GM10847 (cell line): Measurements from ENCODE around the gene VTI1A.

Experiments
- POLR2A ChIP-seq: IDR thresholded peaks from 2 replicates; pipeline ENCODE4 v1.6.1; 2011; ENCODE audit not compliant: insufficient read length; ENCODE audit errors: extremely low read depth

Gene VTI1A

DNA sequence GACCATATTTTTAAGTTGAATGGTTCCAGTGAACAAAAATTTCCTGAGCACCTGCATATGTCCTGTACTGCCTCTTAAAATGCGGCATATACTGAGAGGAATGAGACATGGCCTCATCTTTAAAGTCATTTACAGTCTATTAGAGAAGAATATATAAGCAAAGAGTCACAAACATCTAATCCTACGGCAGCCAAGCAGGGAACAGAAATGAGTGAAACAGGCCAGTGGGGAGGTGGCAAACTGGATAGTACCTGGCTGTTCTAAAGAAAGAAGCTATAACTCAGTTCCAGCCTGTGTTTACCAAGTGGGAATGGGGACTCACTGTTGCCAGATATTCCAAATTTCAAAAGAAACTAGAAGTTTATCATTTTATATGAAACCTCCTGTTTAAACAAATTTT is 211.4 kb downstream of the VTI1A start:
- TF ChIP-seq POLR2A = no peak

DNA sequence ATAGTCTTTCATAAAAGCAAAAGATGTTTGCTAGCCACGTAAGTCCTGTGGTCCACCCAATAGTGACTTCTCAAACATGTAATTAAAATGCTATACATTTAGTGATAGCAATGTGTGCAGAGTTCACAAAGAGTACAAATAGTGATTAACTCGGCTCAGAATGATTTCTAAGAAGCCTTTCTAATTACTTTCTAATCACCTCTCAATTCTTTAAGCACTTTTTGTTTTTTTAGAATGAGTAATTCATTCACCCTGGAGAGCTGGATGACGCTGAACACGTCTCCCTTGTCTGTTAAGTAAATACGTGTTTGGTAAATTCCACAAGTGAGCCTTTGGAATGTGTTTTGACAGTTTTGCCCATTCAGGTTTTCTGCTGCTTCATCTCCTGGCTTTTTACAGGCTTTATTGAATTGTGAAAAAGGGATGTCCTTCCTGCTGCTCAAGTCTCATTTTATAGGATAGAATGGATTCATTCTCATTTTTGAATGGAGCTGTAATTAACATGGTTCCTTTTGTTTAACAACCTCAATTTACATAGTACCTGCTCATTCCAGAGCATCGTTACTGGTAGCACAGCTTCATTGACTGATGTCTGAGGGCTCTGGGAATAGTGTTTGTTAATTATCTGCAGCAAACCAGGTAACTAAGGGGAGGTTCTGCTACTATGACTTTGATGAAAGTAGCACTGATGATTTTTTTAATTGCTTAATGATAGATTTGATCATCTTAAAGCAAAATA is 212.1 kb downstream of the VTI1A start:
- TF ChIP-seq POLR2A = no peak

DNA sequence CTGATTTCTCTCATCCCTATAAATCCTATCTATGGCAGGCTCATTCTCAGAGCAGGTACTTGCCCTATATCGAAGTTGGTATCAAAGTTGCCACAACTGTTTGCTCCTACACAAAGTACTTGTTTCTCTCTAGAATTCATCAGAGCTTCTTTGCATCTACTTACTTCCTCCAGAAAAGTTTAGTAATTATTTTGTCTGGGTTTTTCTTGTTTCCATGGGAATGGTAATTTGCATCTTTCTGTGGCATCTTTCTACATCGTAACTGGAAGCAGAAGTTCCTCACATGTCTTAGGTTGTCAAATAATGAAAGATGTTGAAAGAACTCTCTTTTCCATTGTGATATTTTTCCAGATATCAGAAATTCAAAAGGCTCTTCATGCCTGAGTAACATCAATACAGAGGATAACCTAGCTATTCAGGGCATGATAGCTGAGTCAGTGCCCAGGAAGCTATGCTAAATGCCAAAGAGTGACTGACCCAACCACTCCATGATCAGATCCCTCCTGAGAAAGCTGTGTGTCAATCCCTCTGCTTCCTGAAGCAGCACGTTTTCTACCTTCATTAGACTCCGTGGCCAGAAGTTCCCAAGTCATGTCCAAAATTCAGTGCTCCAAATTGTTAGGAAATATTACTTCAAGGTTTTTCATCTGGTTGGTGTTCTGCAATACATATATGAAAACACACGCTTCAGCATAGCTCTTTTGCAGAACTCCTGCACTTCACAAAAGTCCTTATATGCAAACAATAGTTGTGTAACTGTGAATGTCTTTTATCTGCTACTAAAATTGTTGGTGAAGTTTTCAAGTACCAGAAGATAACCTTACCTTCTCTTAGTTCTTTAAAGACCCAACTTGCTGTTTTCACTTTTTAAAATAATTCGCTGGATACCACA is 216.5 kb downstream of the VTI1A start:
- no peak for TF ChIP-seq POLR2A

DNA sequence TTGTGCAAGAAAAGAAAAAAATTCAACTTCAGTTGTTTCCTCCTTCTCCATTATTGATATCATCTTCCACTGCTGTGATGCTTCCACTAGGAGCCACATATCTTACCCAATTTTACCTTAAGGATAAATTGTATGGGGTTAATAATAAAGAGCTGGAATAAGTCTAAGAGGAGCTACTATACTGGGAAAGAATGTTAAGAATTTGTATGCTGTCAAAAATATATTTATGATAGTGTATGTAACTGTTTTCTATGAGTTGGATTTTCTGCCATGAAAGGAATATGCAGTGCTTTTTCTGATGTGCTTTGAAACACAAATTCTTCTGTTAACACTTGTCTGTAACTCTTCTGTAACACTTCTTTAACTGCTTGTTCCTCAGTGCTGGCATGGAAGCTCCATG is 219.1 kb downstream of the VTI1A start:
- no peak for TF ChIP-seq POLR2A

DNA sequence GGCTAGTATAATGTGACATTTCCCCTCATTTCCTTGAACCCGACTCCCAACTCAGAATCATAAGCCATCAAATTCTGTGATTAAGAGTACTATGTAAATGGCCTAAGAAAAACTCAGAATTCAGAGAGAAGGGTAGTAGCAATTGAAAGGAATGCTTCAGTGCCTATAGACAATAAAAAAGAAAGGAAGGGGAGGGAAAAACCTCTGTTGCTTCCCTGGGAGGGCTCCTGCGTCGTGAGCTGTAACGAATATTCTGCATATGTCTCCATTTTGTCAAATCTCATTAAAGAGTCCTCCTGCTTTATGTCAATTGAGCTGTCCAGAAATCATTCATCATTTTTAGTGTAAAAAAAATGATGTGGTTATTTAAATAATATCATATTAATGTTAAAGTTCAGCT is 223.0 kb downstream of the VTI1A start:
- TF ChIP-seq POLR2A = no peak

DNA sequence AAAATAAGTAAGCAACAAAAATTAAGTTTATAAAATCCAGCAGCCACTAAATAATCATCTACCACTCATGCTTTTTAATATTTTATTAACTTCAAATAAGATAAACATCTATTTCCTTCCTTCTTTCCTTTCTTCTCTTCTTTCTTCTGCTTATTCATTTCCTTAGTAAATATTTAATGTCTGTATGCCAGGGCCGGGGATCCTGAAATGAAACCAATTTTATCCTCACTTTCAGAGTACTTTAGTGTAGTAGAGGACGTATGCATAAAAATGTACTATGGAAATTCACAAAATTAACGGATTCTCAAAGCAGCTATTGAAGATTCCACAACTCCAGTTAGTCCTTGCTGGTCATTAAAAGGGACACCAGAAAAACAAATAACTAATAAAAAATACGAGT is 224.7 kb downstream of the VTI1A start:
- no peak for TF ChIP-seq POLR2A

DNA sequence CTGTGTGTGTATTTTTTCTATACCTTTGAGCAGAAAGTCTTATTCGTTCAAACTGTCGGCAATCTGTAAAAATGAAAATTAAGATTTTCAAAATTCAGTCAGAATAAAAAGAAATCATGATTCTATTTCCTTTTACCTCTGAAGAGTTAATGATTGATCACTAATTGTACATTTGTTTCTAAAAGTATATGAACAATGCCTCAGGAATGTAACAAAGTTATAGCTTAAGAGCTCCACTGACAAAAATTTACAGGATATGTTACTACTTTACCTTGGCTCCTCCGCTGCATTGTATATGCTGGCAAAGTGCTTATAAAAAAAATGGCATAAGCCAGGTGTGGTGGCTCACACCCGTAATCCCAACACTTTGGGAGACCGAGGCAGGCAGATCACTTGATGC is 225.7 kb downstream of the VTI1A start:
- no peak for TF ChIP-seq POLR2A

DNA sequence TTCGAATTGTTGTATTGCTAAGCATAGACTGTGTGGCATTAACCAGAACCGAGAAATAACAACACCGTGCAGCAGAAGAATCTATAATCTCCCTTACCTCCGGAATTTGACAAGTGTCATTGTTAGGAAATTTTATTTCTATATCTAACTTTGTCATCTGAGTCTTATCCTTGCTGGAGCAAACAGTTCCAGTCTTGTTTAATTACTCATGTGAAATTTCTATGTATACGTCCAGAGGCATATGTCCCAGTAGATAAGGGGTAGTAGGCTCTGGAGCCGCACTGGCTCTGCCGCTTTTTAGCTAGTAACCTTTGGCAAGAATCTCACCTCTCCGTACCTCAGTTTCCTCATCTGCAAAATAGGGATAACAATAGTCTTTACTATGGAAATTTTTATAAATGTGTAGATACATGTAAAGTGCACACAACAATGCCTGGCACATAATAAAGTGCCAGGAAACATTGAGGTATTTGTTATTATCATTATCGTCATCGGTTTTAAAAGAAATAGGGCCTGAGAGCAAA is 228.6 kb downstream of the VTI1A start:
- TF ChIP-seq POLR2A = no peak

DNA sequence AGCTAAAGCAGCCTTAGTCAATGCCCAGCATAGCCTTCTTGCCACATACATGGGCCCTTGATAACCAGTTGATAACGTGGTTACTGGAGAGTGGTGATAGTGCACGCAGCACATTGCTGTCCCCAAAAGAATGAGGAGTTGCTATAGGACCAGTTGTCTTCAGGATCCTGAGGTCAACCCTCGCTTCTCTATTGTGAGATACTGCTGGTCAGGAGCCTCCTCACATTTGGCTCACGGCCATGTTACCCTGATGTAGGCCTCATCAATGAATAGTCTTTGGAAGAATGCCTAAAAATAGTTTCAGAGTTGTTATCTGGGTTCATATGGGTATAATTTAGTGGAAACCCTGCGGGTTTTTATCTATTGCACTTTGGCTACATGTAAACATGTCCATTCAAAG is 230.7 kb downstream of the VTI1A start:
- TF ChIP-seq POLR2A = no peak

DNA sequence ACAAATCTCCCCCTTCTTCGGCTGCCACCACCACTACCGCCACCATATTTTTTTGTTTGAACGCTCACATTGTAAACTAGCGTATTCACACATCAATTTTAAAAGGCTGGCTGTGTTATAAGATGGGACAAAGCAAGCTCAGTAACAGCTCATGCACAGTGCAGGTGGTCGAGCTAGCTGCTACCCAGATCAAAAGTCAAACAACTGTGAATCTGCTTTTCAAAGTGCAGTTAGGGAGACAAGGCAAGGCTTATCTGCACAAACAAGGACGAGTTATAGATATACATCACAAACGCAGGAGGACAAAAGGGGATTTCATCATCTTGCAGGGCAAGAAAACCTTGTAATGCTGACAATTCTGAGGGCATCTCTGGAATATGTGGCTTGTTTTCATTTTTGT is 231.6 kb downstream of the VTI1A start:
- TF ChIP-seq POLR2A = no peak

DNA sequence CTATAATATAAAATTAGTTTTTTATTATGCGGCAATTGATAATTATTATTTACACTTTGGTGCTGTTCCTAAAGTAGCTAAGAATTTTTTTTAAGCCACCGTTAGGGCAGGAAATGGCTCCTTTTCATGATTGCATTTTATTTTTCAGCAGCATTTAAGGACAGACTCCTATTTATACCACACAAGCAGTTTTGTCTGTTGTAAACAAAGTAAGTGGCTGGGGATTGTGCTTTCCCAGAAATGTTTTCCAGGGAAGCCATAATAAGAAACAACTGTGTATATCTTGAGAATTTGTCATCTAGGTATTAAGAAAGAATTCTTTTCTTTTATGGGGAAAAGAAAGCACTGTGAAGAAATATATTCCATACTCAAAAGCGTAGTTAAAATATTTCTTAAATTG is 232.0 kb downstream of the VTI1A start:
- no peak for TF ChIP-seq POLR2A

DNA sequence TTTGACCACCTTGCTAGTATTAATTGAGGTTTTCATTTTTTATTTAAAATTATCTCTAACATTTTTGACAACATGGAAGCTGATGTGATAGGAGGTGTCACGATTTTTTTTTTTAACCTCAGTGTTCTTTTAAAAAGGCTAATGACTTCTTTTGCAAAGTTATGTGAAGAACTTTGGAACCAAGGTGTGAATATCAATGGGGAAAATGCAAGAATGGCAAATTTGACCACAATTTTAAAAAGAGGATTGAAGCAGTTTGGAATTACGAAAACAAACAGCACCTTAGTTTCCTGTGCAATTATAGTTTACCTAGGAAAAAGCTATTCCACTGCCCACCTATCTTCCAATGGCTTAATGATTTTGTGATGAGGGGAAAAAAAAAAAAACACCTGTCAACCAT is 232.4 kb downstream of the VTI1A start:
- TF ChIP-seq POLR2A = no peak

DNA sequence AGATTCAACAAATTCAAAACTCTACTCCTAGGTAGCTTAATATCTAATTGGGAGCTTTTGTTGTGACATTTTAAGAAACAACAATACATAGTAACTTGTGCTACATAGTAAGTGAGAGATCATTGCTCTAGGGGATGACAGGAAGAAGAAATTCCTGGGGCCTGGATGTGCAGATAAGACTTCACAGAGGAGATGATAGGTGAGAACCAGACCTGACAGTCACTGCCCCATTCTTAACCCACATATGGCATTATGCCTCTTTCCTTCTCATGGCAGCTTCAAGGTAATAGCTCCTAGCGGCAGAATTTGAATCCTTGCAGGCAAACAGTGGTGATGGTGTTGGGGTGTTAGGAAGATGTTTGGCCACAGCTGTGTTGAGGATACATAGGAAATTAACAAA is 233.6 kb downstream of the VTI1A start:
- no peak for TF ChIP-seq POLR2A

DNA sequence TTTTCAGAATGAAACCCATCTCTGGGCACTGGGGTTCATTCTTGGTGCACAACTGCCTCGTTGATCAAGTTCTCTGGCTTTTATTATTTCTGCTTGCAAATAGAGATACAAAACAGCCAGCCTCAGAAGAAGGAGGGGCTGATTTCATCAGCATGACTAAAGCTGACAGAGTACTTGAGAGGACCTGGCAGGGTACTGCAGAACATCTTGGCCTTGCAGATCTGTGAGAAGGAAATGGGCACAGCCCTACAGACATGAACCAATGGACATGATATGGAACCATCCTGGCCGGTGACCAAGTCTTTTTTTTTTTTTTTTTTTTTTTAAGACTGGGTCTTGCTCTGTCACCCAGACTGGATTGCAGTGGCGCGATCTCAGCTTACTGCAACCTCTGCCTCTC is 240.6 kb downstream of the VTI1A start:
- no peak for TF ChIP-seq POLR2A

DNA sequence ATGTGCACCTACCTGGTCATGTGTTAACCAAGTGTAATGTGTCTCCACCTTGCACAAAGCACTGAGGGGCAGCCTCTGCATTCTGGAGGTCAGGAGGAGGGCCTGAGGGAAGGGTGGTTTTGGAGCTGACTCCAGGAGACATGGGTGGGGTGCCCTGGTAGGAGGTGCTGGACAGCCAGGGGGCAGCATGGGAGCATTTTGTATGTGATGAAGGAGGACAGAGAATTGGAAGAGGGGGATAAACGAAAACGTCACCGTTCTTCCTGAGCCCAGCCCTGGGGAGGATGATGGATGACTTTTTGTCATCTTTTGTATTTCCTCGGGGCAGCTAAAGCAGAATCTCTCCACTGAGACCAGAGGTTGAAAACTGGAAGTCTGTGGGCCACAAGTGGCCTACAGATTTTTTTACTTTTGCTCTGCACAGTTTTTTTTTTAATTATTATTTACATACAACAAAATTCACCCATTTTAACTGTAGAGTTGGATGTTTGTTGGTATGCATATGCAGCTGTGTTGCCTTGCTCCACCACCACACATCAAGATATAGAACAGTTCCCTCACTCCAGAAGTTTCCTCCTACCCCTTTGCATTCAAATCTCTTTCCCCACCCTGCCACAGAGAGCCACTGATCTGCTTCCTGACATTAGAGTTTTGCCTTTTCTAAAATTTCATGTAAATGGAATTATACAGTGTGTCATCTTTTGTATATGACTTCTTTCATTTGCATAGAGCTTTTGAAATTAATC is 242.5 kb downstream of the VTI1A start:
- TF ChIP-seq POLR2A = no peak
